Calu3 (cell line): Measurements from ENCODE around the gene CAPG. TPM values are rescaled to one million over a fixed set of nuclear protein-coding genes. Genes with fewer than 3 reads are reported as not detected.

Experiments used
- BruUV-seq: library from RNA; stranded (reverse); fragments of 400-500 nt; replicated peaks from 2 replicates; lab custom pipeline; 2021; lab: Mats Ljungman, UMichigan
- CTCF ChIA-PET: fragments of 300-600 bp; sonication (Branson Sonifier 250); formaldehyde crosslinking; loops from one replicate; lab custom pipeline; 2022; ENCODE audit warnings: antibody characterized with exemption; lab: Charles Lee
- DNase-seq: peaks from one replicate; pipeline ENCODE4 v3.0.0; 2022
- H3K27ac Mint-ChIP-seq: one replicate; pipeline ENCODE4 v1.8.0; 2022; ENCODE audit warnings: mixed read lengths; ENCODE audit not compliant: unreplicated experiment
- H3K27me3 Mint-ChIP-seq: one replicate; pipeline ENCODE4 v1.8.0; 2022; ENCODE audit warnings: mixed read lengths; ENCODE audit not compliant: unreplicated experiment
- H3K36me3 Mint-ChIP-seq: one replicate; pipeline ENCODE4 v1.8.0; 2022; ENCODE audit warnings: mild to moderate bottlenecking, moderate library complexity, mixed read lengths; ENCODE audit not compliant: insufficient read depth, unreplicated experiment
- H3K4me1 Mint-ChIP-seq: one replicate; pipeline ENCODE4 v1.8.0; 2022; ENCODE audit warnings: mild to moderate bottlenecking, low read depth, mixed read lengths; ENCODE audit not compliant: unreplicated experiment
- H3K4me3 Mint-ChIP-seq: one replicate; pipeline ENCODE4 v1.8.0; 2022; ENCODE audit warnings: mild to moderate bottlenecking, low read depth, moderate library complexity, mixed read lengths; ENCODE audit not compliant: unreplicated experiment
- H3K9me3 Mint-ChIP-seq: one replicate; pipeline ENCODE4 v1.8.0; 2022; ENCODE audit warnings: low read depth, mixed read lengths; ENCODE audit not compliant: unreplicated experiment
- CTCF ChIP-seq: fragments of 200-600 bp; IDR thresholded peaks from one replicate; pipeline ENCODE4 v1.8.0; 2022; ENCODE audit warnings: antibody characterized with exemption; ENCODE audit not compliant: unreplicated experiment
- intact Hi-C: fragments of 100-400 bp; cut with micrococcal nuclease; formaldehyde crosslinking; loops from one replicate; pipeline ENCODE4 v1.10.0; 2022; ENCODE audit not compliant: unreplicated experiment
- total RNA-seq: library from RNA; stranded (reverse); gene quantifications from 2 replicates; pipeline ENCODE4 v1.2.3, GENCODE V29; 2022

CAPG gene
- total RNA-seq, 1 experiment from 2014 or later: 238 TPM

- no peaks in the 10 kb centered on the region for H3K27me3 Mint-ChIP-seq
- no peak for TF ChIP-seq CTCF
- no TSS peak for BruUV-seq
- no peaks in the 10 kb centered on the region for H3K4me1 Mint-ChIP-seq
- no peaks in the 10 kb centered on the region for H3K9me3 Mint-ChIP-seq
- CTCF ChIA-PET: no interaction called here
- DNase-seq: no peak
- intact Hi-C loops: no loop called here
- H3K4me3 Mint-ChIP-seq: no peak overlapping the region
- H3K27ac Mint-ChIP-seq: no peak overlapping the region
- H3K36me3 Mint-ChIP-seq: peaks cover 28% of the 10 kb centered on the region
Measured at GRCh38 chr2:85356186-85356585, 54.0 kb downstream of the CAPG start.

- no peaks in the 10 kb centered on the region for H3K4me1 Mint-ChIP-seq
- peak overlapping the region; percentile 96 for H3K4me3 Mint-ChIP-seq
- H3K27me3 Mint-ChIP-seq: no peaks in the 10 kb centered on the region
- no peak overlapping the region for H3K27ac Mint-ChIP-seq
- TF ChIP-seq CTCF: no peak
- no peaks in the 10 kb centered on the region for H3K9me3 Mint-ChIP-seq
- peaks cover 35% of the 10 kb centered on the region for H3K36me3 Mint-ChIP-seq
- BruUV-seq: no TSS peak
- DNase-seq: no peak
- CTCF ChIA-PET: interaction anchor here (0.7 to 1.5 kb wide), 3 partner anchors 12 to 183 kb away, joined by 3 to 6 read pairs (median 3); partner anchors contain the start of genes MAT2A and TGOLN2
- intact Hi-C loops: no loop called here
Measured at GRCh38 chr2:85355521-85355920, 54.6 kb downstream of the CAPG start.

- peaks cover 40% of the 10 kb centered on the region for H3K36me3 Mint-ChIP-seq
- no peaks in the 10 kb centered on the region for H3K4me1 Mint-ChIP-seq
- peak overlapping the region; percentile 96 for H3K4me3 Mint-ChIP-seq
- DNase-seq: no peak
- peak overlapping the region; percentile 89 for H3K27ac Mint-ChIP-seq
- TSS peak; percentile 45 for BruUV-seq
- H3K27me3 Mint-ChIP-seq: no peaks in the 10 kb centered on the region
- TF ChIP-seq CTCF: no peak
- no peaks in the 10 kb centered on the region for H3K9me3 Mint-ChIP-seq
- CTCF ChIA-PET: interaction anchor here (0.6 to 1.5 kb wide), 4 partner anchors 12 to 184 kb away, joined by 3 to 6 read pairs (median 3); partner anchors contain the start of genes MAT2A, SH2D6 and TGOLN2
- intact Hi-C loops: no loop called here
Measured at GRCh38 chr2:85355073-85355410, 55.1 kb downstream of the CAPG start.

- Mint-ChIP-seq H3K4me1 (no peaks in the 10 kb centered on the region), H3K36me3 (peaks cover 42% of the 10 kb centered on the region), H3K27me3 (no peaks in the 10 kb centered on the region), H3K9me3 (no peaks in the 10 kb centered on the region), H3K4me3 (peak within 1 kb of the TSS; percentile 96), H3K27ac (peak within 1 kb of the TSS; percentile 89)
- BruUV-seq: no TSS peak
- intact Hi-C loops: no loop called here
- peak; percentile 98 for DNase-seq
- no peak for TF ChIP-seq CTCF
- CTCF ChIA-PET: interaction anchor here (0.6 to 1.5 kb wide), 3 partner anchors 27 to 184 kb away, joined by 3 to 6 read pairs (median 3); partner anchors contain the start of genes MAT2A, SH2D6 and TGOLN2
Measured at GRCh38 chr2:85354286-85355072, 55.7 kb downstream of the CAPG start, which contains the start of the genes ELMOD3 and RETSAT. ELMOD3 (plus strand) TSS chr2:85354769; CDS start chr2:85357199, 2,430 bp downstream. RETSAT (minus strand) TSS chr2:85354528; CDS start chr2:85354507, 21 bp downstream.
